Stimulated activated CD8-positive, alpha-beta memory T cell treated with anti-CD3 and anti-CD28 coated beads, Interleukin-12 subunit alpha, Interleukin-12 subunit beta, amount 100 ng/mL, for 4 hours (primary cell): ENCODE data around the gene LARGE1.

Experiments used
- DNase-seq: peaks from one replicate; pipeline ENCODE4 v3.0.0-alpha.2; 2020; ENCODE audit warnings: low read depth

Gene LARGE1

DNA sequence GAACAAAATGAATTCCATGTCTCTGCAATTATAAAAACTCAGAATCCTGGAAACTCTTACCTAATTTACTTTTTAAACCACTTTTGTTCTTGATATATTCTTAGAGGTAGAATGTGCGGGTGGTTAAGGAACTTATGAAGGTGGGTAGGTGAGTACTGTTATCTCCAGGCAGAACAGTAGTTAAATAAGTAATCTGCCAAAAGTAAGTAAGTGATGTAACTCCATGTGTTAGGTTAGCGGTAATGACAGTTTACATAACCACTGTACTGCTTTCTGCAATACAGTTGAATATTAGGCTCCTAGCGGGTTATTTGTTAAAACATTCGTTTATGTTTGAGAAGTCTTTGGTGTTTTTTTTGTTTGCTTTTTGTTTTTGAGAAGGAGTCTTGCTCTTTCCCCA, 7.1 kb downstream of the LARGE1 start:
- no peak for DNase-seq

- no peak for DNase-seq
These were observed 10.4 kb downstream of the LARGE1 start for GRCh38 chr22:33909911-33910310.

DNA sequence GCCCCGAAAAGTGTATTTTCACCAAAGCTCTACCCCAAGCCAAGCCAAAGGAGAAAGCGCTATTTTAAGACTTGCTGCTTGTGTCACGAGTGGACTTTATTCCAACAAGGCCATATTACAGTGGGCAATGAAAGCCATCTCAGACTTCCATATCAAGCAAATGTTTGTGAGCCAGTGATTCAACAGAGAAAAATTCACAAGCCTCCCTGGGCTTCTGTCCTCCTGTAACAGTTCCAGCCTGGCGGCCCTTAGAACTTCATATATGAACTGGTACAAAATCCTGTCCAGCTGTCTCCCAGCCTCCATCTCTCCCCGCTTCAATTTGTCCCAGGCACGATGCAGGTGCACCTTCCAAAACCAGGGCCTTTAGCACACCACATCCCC, 11.2 kb downstream of the LARGE1 start:
- no peak for DNase-seq

GRCh38 chr22:33908171-33909074, 11.9 kb downstream of the LARGE1 start:
- no peak for DNase-seq

GRCh38 chr22:33906954-33907353, 13.3 kb downstream of the LARGE1 start:
- DNase-seq, result no peak

DNA sequence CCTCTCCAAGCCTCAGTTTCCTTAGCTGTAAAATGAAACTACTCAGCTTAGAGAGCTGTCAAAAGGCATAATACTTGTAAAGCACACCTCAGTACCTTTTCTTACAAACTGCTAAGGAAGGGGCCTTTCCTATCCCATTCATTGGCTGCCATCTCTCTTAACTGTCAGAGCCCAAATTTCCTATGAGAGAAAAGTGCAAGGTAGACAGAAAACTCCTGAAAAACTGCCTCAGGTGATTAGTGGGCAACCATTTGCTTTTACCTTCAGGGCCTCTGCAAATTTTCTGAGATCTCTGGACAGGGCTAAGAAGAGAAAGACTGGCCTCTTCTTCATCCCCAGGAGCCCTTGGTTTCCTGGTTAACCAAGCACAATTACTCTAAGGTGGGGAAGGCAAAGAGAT, 13.8 kb downstream of the LARGE1 start:
- no peak for DNase-seq

DNA sequence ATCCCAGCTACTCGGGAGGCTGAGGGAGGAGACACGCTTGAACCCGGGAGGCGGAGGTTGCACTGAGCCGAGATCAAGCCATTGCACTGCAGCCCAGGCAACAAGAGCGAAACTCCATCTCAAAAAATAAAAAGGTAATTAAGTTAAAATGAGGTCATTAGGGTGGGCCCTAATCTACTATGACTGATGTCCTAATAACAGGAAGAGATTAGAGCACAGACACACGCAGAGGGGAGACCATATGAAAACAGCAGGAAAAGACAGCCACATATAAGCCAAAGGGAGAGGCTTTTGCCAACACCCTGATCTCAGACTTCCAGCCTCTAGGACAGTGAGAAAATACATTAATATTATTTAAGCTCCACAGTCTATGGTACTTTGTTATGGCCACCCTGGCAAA, 17.3 kb downstream of the LARGE1 start:
- no peak for DNase-seq

DNA sequence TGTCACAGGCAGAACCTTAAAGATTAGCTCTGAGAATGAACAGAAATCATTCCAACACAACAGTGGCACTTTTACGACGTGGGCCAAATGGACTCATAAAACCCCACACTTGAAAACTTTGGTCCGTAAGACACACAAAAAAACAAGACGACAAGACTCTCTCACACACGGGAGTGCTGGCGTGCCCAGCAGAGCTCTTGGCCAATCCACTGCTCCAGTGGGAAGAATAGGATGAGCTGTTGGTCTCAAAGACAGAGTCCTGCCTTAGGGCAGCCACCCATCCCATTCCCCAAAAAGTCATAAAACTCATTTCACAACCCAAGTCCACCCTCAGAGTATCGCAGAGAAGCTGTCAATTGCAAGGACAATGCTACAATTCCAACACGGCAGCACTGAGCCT, 18.2 kb downstream of the LARGE1 start:
- no peak for DNase-seq

DNA sequence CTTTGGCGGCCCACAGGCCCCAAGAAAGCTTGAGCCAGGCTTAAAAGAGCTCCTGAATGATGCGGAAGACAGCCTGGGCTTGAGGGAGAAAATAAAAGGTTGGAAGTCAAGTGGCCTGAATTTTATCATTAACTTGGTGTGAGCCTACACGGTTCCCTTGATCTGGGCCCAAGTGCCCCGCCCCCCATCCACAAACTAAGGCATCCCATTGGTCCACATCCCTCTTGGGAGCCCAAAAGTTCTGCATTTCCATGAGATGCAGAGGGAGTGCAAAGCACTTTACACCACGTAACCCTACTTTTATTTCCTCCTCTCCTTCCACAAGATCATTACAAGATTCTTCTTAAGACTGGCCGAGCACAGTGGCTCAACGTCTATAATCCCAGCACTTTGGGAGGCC, 22.2 kb downstream of the LARGE1 start:
- no peak for DNase-seq

DNA sequence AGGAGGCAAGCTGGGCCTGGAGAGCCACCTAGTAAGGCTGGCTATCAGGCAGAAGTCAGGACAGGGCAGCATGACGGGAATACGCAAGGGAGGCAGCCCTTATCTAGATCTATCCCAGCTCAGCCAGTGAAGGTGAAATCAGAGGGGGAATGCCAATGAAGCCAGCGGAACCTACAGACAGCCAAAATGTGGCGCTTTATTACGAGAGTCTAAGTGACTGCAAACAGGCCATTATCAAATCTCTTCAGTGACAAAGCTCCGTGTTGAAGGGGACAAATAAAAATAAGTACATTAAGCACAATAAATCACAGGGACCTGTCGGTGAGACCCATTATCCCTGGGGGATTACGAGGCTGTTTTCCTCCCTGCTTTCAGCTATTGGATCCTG, 22.8 kb downstream of the LARGE1 start:
- no peak for DNase-seq

GRCh38 chr22:33896575-33897447, 23.5 kb downstream of the LARGE1 start:
- DNase-seq, result no peak

DNA sequence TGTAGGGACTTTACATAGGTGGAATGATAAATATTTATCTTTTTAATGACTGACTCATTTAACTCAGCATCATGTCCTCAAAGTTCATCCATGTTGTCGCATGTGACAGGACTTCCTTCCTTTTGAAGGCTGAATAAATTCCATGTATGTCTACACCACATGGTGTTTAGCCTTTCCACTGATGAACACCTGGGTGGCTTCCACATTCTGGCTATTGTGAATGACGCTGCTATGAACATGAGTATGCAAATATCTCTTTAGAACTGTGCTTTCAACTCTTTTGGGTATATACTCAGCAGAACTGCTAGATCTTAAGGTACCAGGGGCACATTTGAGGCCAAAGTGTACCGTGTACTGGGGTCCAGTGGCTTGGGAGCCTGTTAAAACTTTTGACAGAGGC, 24.1 kb downstream of the LARGE1 start:
- DNase-seq, result no peak

DNA sequence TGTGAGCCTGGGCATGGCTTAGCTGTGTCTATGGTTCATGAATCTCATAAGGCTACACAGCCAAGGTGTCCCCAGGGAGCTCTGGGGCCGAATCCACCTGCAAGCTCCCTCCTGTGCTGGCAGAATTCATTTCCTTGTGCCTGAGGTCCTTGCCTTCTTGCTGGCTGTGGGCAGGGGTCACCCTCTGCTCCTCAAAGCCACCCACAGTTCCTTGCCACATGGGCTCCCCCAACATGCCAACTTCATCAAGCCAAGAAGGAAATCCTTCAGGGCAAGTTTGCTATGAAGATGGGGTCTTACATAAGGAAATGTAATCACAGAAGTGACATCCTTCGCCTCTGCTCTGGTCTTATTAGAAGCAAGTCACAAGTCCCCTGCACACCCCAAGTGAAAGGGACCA, 24.8 kb downstream of the LARGE1 start:
- no peak for DNase-seq

GRCh38 chr22:33894515-33894914, 25.8 kb downstream of the LARGE1 start:
- no peak for DNase-seq

DNA sequence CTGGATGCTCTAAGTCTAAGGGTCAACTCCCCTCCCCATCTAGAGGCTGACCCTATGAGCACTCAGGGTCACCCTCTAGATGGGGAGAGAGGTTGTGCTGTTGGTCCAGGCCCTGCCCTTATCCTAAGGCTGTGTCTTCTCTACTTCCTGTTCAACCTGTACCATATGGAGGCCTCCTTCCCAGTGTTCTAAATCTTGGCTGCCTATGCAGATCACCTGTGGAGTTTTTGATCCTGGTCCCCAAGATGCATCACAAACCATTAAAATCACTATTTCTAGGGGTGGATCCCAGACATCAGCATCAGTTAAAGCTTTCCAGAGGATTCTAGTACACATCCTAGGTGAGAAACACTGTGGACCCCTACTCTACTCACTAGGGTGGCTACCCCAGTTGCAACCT, 26.2 kb downstream of the LARGE1 start:
- no peak for DNase-seq

DNA sequence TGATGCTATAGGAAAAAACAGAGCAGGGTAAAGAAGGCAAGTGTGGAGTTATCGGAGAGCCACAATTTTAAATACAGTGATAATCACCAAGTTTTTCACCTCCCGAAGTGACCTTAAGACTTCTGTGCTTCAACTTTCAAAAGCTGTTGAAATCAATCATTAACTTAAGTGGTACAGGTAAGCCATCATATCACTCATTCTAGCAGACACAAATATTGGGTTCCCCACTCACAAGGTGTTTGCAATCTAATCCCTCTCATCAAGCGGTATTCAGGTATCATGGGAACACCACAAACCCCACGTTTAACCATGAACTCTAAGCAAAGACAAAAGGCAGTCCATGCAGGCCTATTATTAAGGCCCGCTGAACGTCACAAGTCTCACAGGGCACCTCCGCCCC, 26.8 kb downstream of the LARGE1 start:
- DNase-seq, result no peak

DNA sequence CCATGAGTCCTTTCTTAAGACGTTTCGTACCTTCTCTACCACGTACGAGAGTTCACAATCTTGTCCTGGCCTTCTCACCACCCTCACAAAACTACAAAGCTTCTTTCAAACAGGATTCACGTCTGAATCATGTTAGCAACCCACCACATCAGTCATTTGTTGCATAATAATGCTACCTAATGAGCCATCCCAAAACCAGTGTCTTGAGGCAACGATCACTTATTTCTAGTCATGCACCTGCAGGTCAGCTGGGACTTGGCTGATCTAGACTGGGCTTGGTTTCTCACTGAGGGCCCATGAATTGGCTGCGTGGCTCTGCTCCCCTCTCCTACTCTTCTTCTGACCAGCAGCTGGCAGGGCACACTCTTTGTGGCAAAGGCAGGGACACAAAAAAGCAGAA, 28.3 kb downstream of the LARGE1 start:
- no peak for DNase-seq

GRCh38 chr22:33891455-33891854, 28.8 kb downstream of the LARGE1 start:
- DNase-seq, result no peak

- DNase-seq, result no peak
These were observed 30.5 kb downstream of the LARGE1 start for GRCh38 chr22:33889748-33890147.

DNA sequence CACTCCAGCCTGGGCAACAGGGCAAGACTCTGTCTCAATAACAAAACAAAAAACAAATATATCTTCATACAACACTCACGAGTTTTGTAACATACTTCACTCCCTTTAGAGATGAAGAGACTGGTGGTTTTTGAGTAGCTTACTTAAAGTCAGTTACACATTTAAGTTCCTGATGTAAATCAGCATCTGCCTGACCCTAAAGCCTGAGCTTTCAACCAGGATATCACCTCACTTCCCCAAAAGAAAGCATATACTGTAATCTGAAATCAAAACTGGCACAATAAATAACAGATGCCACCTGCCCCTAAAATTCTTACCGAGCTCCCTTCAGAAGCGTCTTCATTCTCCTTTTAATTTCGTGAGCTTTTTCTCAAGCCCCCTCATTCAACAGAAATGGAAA, 31.5 kb downstream of the LARGE1 start:
- no peak for DNase-seq

GRCh38 chr22:33887173-33887572, 33.1 kb downstream of the LARGE1 start:
- no peak for DNase-seq

GRCh38 chr22:33886696-33887095, 33.6 kb downstream of the LARGE1 start:
- DNase-seq, result no peak

DNA sequence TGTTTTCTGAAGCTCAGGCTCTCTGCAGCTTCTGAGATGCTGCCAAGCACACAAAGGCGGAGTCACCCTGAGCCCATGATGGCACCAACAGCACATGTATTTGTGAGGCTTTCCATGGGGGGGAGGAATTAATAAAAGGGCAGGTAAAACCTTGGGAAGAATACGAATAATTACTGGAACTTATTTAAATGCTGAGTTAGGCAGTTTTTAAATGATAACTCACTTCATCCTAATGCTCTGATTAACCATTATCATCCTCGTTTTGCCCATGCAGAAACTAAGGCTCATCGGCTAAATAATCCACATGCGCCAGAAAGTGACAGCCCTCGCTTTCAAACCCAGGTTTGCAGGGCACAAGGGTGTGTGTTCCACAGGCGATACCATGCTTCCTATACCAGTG, 35.4 kb downstream of the LARGE1 start:
- no peak for DNase-seq
